ENCODE results near the gene RASSF4.

The RASSF4 gene

DNA sequence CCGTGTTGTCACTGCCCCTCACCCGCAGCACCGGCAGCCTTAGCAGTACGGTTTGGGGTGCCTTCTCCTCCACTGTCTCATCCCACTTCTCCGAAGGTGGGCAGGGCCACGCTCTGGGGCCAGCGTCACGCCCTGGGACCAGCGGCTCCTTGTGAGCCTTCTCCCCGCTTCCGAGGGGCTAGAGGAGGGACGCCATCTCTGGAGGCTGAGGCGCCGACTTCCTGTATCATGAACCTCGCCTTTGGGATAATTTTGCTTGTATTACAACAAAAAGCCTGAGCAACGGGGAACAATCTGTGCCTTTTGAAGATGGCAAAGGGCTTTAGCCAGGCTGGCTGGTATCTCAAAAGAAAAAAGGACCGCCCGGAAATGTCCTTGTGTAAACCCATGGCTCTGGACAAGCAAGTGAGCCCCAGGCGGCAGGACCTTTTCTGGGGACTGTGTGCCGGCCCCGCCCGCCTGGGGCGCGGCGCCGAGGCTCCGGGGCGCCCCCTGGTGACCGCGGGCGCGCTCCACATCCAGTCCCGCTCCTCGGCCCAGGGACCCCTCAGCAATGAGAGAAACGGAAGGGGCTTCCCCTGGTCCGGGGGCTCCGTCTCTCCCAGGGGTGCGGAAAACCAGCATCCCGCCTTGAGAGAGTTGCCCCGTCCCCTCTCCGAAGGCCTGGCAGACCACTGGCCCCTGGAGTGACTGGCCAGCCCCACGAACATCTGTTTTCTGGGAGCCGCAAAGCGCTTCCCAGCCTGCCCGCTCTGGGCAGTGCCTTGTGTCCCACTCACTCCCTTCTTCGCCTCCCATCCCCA lies 15.2 kb downstream of the RASSF4 start:
- H3K36me3 ChIP-seq (replicated peaks; ENCODE audit: low read depth, low read length): no peaks in the 10 kb centered on the region
- H3K27ac ChIP-seq (ENCODE audit: low read length): peak overlapping the region; percentile 61
- peak overlapping the region; percentile 84 for H3K9ac ChIP-seq (ENCODE audit: low read length)
- H3K79me2 ChIP-seq (ENCODE audit: low read length): no peaks in the 10 kb centered on the region
- no peaks in the 10 kb centered on the region for H3K9me3 ChIP-seq (ENCODE audit: insufficient read depth, low read length)
- TF ChIP-seq, protein P1, sequence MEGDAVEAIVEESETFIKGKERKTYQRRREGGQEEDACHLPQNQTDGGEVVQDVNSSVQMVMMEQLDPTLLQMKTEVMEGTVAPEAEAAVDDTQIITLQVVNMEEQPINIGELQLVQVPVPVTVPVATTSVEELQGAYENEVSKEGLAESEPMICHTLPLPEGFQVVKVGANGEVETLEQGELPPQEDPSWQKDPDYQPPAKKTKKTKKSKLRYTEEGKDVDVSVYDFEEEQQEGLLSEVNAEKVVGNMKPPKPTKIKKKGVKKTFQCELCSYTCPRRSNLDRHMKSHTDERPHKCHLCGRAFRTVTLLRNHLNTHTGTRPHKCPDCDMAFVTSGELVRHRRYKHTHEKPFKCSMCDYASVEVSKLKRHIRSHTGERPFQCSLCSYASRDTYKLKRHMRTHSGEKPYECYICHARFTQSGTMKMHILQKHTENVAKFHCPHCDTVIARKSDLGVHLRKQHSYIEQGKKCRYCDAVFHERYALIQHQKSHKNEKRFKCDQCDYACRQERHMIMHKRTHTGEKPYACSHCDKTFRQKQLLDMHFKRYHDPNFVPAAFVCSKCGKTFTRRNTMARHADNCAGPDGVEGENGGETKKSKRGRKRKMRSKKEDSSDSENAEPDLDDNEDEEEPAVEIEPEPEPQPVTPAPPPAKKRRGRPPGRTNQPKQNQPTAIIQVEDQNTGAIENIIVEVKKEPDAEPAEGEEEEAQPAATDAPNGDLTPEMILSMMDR (IDR thresholded peaks at IDR 0.05; ENCODE audit: low read depth, low read length): peak; percentile 72
- no peak for TF ChIP-seq EZH2phosphoT487 (IDR thresholded peaks at IDR 0.05; ENCODE audit: low read depth)
- no peaks in the 10 kb centered on the region for H3K27me3 ChIP-seq (ENCODE audit: low read depth, low read length)
- H3K4me1 ChIP-seq (ENCODE audit: low read length): peaks cover 47% of the 10 kb centered on the region
- H3K4me3 ChIP-seq (ENCODE audit: low read length): peak overlapping the region; percentile 79
- H3K4me2 ChIP-seq (ENCODE audit: low read length): peak overlapping the region; percentile 100
- H2AFZ ChIP-seq (ENCODE audit: low read depth, low read length): peak overlapping the region; percentile 82
- H4K20me1 ChIP-seq (ENCODE audit: insufficient read depth, low read length): no peaks in the 10 kb centered on the region

DNA sequence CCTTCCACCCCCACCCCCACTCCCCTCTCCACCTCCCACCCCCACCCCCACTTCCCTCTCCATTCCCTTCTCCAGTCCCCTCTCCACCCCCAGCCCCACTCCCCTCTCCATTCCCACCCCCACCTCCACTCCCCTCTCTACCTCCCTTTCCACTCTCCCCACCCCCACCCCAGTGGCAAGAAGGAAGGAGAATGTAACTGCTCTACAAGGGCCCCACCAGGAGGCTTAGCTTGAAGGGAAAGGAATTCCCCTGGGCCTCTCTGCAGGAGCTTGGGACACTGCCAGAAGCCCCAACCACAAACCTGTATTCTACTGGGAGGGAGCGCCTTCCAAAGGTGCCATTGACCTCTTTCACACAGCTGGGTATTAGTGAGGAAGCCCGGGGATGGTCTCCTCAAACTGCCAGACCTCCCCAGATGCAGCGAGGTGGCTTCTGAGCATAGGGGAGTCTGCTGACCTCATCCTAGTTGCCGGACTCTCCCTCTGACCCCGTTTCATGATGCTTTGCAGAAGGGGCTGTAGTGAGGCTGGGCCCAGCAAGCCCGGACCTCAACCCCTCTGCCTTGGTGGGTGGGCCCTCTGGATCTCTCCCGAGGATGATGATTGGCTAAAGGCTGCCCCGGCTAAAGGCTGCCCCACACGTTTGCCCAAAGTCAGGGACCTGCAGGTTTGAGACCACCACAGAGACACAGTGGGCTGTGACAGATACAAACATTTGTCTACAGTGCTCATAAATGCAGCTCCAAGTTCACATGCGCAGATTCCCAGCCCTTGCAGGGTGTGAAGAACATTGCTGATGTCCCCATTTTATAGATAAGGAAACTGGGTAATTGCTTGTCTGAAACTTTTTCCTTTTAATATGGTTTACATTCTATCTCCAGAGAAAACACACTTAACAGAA lies 16.1 kb downstream of the RASSF4 start:
- TF ChIP-seq, protein P1 (IDR thresholded peaks at IDR 0.05; ENCODE audit: low read depth, low read length): no peak
- TF ChIP-seq EZH2phosphoT487 (IDR thresholded peaks at IDR 0.05; ENCODE audit: low read depth): no peak
- Histone ChIP-seq H3K27ac (ENCODE audit: low read length) (no peak overlapping the region), H4K20me1 (ENCODE audit: insufficient read depth, low read length) (no peaks in the 10 kb centered on the region), H2AFZ (ENCODE audit: low read depth, low read length) (no peak overlapping the region), H3K27me3 (ENCODE audit: low read depth, low read length) (no peaks in the 10 kb centered on the region), H3K36me3 (replicated peaks; ENCODE audit: low read depth, low read length) (no peaks in the 10 kb centered on the region), H3K79me2 (ENCODE audit: low read length) (no peaks in the 10 kb centered on the region), H3K4me1 (ENCODE audit: low read length) (peaks cover 56% of the 10 kb centered on the region), H3K9ac (ENCODE audit: low read length) (no peak overlapping the region), H3K4me2 (ENCODE audit: low read length) (peak overlapping the region; percentile 24; the same call in 1 of the 2 replicates), H3K4me3 (ENCODE audit: low read length) (0 out of 2 replicates have a peak overlapping the region, but pooled peaks have one; percentile 79), H3K9me3 (ENCODE audit: insufficient read depth, low read length) (no peaks in the 10 kb centered on the region)

DNA sequence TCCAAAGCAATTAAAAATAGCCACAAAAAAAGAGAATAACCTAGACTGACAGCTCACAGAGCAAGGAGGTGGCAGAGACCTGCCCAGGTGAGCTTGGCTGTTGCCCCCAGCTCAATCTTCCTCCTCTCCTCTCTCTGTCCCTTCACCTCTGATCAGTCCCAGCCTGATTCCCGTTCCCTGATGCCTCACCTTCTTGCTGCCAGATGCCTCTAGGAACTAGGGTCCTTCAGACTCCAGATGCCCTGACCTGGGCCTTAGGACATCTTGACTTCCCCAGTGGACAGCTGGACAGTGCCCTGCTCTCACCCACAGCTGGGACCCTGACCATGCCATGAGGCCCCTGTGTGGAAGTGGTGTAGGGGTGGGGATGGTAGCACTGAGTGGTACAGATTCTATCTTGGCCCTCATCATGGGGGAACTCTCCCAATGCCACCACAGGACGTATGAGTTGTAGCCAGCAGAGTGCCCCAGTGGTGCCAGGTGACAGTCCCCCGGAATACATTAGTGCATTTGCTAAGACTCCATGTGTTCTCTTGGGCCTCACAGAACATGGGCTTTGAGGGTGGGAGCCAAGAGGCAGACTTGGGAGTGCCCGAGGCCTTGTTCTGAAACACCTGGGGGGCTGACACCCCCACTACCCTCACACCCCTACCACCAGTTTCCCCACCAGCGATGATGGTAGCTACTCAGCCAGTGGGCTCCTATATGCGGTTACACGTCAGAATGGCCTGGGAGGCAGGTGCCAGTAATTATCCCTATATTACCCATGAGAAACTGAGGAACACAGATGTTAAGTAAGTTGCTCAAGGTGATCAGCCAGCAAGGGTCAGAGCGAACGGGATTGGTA lies 17.0 kb downstream of the RASSF4 start:
- Histone ChIP-seq H4K20me1 (ENCODE audit: insufficient read depth, low read length) (no peaks in the 10 kb centered on the region), H3K4me2 (ENCODE audit: low read length) (no peak overlapping the region), H3K27ac (ENCODE audit: low read length) (no peak overlapping the region), H3K4me3 (ENCODE audit: low read length) (no peak overlapping the region), H3K79me2 (ENCODE audit: low read length) (no peaks in the 10 kb centered on the region), H3K27me3 (ENCODE audit: low read depth, low read length) (no peaks in the 10 kb centered on the region), H3K9me3 (ENCODE audit: insufficient read depth, low read length) (no peaks in the 10 kb centered on the region), H2AFZ (ENCODE audit: low read depth, low read length) (no peak overlapping the region), H3K36me3 (replicated peaks; ENCODE audit: low read depth, low read length) (no peaks in the 10 kb centered on the region), H3K4me1 (ENCODE audit: low read length) (peaks cover 65% of the 10 kb centered on the region), H3K9ac (ENCODE audit: low read length) (no peak overlapping the region)
- TF ChIP-seq, protein P1 (IDR thresholded peaks at IDR 0.05; ENCODE audit: low read depth, low read length): no peak

All from OCI-LY3 (cell line).